SK-N-MC (cell line): Measurements from ENCODE around the gene SEMA6A.

Experiments used
- EZH2 ChIP-seq: fragments of 200-600 bp; sonication (generic); IDR thresholded peaks from one replicate; pipeline ENCODE4 v1.6.1; 2017; ENCODE audit warnings: antibody characterized with exemption
- POLR2AphosphoS5 ChIP-seq: IDR thresholded peaks from 2 replicates; pipeline ENCODE4 v1.6.1; 2012; ENCODE audit warnings: mild to moderate bottlenecking, low read depth, low read length, borderline replicate concordance

DNA sequence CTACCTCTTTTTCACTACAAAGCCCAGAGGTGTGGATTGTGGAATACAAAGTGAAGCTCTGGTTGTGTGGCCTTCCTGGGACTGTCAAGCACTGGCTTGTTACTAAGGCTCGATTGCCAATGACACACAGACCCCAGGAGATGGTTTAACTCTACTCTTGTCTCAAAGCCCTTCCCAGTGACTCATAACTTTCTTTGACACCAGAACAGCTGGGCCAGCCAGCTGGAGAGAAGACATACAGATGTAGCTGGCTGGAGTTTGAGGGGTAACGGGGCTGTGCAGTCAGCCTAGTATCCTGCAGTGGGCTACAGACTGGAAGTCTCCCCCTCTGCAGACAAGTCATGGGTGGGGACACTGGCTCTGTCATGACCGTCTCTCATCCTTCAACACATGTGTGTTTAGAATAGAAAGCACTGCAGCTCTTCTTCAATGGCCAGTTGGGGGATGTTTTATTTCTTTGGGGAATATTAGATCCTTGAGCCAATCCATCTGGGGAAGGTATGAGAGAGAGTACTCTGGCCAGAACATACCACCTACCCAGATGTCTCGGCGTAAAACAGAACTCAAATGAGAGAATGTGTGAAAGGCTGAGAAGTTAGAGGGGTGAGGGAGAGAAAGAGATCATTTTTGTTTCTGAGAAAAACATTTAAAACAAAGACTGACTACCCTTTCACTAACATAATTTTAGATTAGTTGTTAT, 53.3 kb downstream of the SEMA6A start:
- no peak for TF ChIP-seq EZH2
- TF ChIP-seq POLR2AphosphoS5, result no peak
